ENCODE results near the gene CPED1. TPM values are rescaled to one million over a fixed set of nuclear protein-coding genes. Genes with fewer than 3 reads are reported as not detected.
"Not testable (repeated sequence)": the region's sequence is repeated elsewhere in the genome, so short reads cannot be mapped to it uniquely, and the experiment has no call there.

The CPED1 gene
- polyA plus RNA-seq, 4 donors, result 32.0 to 44.4 (median 38.7) TPM

DNA sequence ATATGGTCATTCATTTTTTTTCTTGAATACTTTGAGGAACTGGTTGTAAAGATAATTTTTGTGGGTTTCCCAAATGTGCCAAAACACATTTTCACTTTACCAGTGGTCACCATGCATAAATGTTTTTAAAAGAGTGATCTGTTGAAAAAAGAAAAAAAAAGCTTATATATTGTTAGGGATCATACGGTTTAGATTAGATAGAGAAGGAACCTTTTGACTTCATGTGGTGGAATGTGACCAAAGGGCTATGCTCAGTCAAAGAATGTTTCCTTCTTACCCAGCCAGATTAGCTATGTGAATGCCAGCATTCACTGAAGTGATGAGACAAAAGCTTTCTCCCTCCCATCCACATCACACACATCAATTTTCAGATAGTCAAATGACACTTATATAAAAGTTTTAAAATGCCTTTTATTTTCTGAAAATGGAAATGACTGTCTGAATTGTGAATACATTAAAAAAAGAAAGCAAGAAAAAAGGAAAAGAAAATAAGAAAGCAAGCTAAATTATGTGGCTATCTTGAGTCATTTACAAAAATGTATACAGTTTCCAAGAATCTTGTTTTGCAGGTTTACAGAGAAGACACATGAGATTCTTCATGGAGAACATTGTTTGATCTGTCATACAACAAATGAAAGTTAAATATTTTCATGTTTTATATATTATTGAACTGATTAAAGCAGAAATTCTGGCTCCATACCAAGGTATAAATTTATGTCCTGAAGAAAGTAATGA, 8.6 kb upstream of the CPED1 start:
- DNase-seq (ENCODE audit: low read depth in 4 of 4, low spot score in 2 of 4), result no peak

DNA sequence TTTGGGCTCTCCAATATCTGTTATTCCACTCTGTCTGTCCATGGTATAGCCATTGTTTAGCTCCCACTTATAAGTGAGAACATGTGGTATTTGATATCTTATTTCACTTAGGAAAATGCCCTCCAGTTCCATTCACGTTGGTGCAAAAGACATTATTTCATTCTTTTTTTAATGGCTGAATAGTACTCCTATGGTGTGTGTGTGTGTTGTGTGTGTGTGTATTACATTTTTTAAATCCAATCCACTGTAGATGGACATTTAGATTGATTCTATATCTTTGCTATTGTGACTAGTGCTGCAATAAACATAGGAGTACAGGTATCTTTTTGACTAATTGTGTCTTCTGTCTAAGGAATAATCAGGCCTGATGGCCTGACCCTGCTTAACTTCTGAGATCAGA, 7.4 kb upstream of the CPED1 start:
- no peak for DNase-seq (ENCODE audit: low read depth in 4 of 4, low spot score in 2 of 4)

- DNase-seq (ENCODE audit: low read depth in 4 of 4, low spot score in 2 of 4), result no peak
Observed at GRCh38 chr7:120981888-120982615, 6.5 kb upstream of the CPED1 start.

- not testable (repeated sequence) for DNase-seq (ENCODE audit: low read depth in 4 of 4, low spot score in 2 of 4)
Observed at GRCh38 chr7:120983592-120983991, 4.9 kb upstream of the CPED1 start.

DNA sequence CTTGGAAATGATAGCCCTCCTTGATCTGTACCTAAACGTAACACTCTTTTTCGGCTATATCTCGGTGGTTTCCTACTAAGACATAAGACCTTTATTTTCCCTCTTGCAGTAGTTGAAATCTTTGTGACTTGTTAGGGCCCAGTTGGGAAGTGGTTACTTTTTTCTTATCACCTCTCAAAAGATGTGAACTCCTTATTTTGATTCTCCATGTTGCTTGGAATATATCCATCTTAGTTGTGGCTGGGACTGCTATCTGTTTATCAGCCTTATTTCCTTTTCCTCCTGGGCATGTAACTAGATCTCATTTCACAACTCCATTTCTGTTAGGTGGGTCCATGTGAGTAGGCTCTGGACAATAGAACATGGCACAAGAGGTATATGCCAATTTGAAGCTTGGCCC, 4.1 kb upstream of the CPED1 start:
- no peak for DNase-seq (ENCODE audit: low read depth in 4 of 4, low spot score in 2 of 4)

DNA sequence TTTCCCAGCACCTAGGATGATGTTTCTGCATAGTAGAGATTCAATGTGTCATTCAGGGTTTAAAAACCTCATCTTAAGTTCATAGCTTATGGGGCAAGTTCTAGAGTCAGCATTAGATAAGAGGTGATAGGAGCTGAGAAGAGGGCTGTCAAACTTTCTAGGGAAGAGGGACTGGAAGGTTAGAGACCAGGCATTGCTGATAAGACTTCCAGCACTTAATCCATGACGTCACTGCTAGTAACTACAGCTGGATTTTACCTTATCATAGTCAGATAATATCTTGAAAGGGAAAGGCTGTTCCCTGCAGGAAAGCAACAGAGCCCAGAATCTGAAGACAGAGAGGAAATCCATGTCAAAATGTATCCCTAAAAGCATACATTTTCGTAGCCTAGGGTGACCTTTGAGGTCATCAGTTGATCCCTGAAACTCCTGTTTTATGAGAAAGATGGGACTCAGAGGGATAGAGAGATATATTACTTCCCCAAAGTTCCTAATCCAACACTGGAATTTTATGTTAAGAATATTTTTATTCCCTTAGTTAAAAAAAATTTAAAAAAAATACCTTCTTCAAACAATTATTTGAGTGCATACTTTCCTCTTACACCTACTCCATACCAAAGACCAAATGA, 3.3 kb upstream of the CPED1 start:
- no peak for DNase-seq (ENCODE audit: low read depth in 4 of 4, low spot score in 2 of 4)

- DNase-seq (ENCODE audit: low read depth in 4 of 4, low spot score in 2 of 4), result no peak
Observed at GRCh38 chr7:120985839-120986238, 2.7 kb upstream of the CPED1 start.

GRCh38 chr7:120986650-120987049, 1.9 kb upstream of the CPED1 start:
- no peak for DNase-seq (ENCODE audit: low read depth in 4 of 4, low spot score in 2 of 4)

GRCh38 chr7:120987280-120987679, 1.2 kb upstream of the CPED1 start:
- no peak for DNase-seq (ENCODE audit: low read depth in 4 of 4, low spot score in 2 of 4)

DNA sequence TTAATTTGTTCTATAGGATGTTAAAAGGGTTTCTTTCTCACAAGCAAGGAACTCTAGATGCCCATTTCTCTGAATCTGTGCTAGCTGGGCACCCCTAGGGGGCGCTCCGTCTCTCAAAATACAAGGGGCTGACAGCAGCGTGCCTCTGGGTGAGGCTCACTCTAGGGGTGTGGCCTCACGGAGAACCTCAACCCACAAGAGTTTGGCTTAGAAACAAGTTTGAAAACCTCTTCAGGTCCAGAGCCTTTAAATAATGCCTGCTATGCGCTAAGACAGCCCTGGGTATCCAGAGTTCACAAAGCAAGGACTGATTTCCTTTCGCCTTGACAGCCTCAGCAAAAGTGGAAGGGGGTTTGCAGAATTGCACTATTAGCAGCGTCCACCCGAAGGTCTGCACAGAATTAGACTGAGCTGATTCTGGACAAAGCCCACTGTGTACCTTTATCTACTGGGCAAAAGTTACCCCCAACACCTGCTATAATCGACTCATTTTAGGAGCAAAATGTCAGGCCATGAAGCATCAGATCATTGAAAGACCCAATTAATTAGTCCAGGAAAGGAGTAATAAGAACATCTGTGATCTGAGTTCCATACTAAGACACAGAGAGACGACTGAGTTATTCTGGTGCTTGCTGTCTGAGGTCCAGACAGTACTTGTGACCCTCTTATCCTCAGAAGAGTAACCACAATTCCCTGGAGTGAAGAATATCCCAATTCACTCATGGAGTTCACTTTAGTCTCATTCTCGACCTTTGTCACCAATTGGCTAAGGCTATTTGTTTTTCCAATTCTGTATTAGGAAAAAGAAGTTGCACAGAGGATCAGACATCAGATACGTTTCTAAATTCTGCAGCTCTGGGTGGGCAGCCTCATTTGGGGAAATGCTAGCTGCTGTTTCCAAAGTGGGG, 574 bp upstream of the CPED1 start:
- DNase-seq (ENCODE audit: low read depth in 4 of 4, low spot score in 2 of 4), result peak in 1 of 4 donors; percentile 87

- no peak for DNase-seq (ENCODE audit: low read depth in 4 of 4, low spot score in 2 of 4)
Observed at GRCh38 chr7:120989257-120990220, 1.0 kb downstream of the CPED1 start.

DNA sequence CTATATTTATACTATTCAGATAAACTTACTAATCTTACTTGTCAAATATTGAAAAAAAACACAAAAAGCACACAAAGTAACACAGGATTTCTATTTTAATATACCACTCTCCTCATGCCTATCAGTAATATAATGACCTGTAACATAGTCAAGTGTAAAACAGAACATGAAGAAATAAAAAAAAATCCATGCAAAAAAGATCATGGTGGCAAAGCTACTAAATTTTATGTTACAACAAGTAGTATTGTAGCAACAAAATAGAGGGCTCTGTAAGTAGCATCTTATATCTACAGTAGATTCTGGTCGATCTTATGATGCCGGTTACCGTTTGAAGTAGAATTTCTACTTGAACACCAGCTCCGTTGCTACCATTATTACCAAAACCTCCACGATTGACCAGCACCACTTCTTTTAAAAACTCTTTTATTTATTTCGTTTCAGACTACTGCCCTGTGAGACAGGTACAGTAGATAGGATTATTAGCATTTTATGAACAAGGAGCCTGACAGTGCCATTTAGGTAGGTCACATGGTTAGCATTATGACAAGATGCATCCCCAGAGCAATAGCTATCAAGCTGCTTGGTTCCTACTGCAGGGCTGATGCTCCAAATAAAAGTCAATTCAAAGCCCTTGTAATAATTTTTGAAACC, 2.1 kb downstream of the CPED1 start:
- no peak for DNase-seq (ENCODE audit: low read depth in 4 of 4, low spot score in 2 of 4)

GRCh38 chr7:120991161-120991560, 2.6 kb downstream of the CPED1 start:
- DNase-seq (ENCODE audit: low read depth in 4 of 4, low spot score in 2 of 4), result no peak

GRCh38 chr7:120991581-120991980, 3.1 kb downstream of the CPED1 start:
- no peak for DNase-seq (ENCODE audit: low read depth in 4 of 4, low spot score in 2 of 4)

GRCh38 chr7:120992272-120992964, 3.9 kb downstream of the CPED1 start:
- no peak for DNase-seq (ENCODE audit: low read depth in 4 of 4, low spot score in 2 of 4)

- no peak for DNase-seq (ENCODE audit: low read depth in 4 of 4, low spot score in 2 of 4)
Observed at GRCh38 chr7:120992965-120993494, 4.5 kb downstream of the CPED1 start.

GRCh38 chr7:120993553-120994191, 5.2 kb downstream of the CPED1 start:
- DNase-seq (ENCODE audit: low read depth in 4 of 4, low spot score in 2 of 4), result no peak

Data from left renal cortex interstitium (tissue), 4 donors.